Measurements from ENCODE around the gene PADI2. TPM values are rescaled to one million over a fixed set of nuclear protein-coding genes. Genes with fewer than 3 reads are reported as not detected.

The PADI2 gene
- total and polyA plus RNA-seq, 2 donors (not counting 1 experiment from before 2014, with no cell fraction given), result 0.25 to 14.2 TPM

DNA sequence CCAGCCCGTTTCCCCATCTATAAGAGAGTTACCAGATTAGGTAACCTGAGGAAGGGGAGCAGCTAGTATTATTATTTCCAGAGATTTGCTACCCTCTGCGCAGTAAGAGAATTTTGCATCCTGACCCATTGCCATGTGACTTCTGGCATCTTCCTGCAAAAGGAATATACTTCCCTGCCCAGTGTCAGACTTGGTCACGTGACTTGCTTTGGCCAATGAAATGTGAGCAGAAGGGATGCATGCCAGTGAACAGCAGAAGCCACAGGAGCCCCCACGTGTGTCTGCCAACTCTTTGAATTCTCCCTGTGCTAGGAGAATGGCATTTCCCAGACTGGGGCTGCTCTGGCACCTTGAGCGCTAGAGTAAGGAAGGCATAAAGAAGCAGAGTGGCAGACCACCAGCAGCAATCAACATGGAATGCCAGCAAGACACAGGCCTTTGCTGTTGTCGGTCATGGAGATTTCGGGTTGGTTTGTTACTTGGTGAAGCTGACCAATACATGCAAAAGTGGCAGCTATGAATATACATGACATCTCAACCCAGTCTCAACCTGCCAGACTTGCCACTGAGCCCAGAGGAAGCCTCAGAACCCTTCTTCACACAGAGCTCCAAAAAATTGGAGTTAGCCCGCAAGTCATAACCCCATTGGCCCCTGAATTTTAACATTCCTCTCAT, 39.0 kb downstream of the PADI2 start:
- TF ChIP-seq EZH2 (IDR thresholded peaks at IDR 0.05; ENCODE audit: borderline replicate concordance, insufficient read depth, low read depth, low read length, poor library complexity, severe bottlenecking), result no peak
- TF ChIP-seq, protein P1, sequence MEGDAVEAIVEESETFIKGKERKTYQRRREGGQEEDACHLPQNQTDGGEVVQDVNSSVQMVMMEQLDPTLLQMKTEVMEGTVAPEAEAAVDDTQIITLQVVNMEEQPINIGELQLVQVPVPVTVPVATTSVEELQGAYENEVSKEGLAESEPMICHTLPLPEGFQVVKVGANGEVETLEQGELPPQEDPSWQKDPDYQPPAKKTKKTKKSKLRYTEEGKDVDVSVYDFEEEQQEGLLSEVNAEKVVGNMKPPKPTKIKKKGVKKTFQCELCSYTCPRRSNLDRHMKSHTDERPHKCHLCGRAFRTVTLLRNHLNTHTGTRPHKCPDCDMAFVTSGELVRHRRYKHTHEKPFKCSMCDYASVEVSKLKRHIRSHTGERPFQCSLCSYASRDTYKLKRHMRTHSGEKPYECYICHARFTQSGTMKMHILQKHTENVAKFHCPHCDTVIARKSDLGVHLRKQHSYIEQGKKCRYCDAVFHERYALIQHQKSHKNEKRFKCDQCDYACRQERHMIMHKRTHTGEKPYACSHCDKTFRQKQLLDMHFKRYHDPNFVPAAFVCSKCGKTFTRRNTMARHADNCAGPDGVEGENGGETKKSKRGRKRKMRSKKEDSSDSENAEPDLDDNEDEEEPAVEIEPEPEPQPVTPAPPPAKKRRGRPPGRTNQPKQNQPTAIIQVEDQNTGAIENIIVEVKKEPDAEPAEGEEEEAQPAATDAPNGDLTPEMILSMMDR (IDR thresholded peaks at IDR 0.05), result no peak
- H3K4me3 ChIP-seq (ENCODE audit: control extremely low read depth in 1 of 5, extremely low read depth in 1 of 5, insufficient read depth in 1 of 5, low read depth in 2 of 5, low read length in 4 of 5), result no peak overlapping the region
- Mint-ChIP-seq H3K4me3 (no peak overlapping the region), H3K27ac (no peak overlapping the region), H3K9me3 (ENCODE audit: insufficient read depth) (no peaks in the 10 kb centered on the region), H3K4me1 (no peaks in the 10 kb centered on the region), H3K27me3 (peaks cover 15% of the 10 kb centered on the region)
- 83% methylated on average over 4 of the region's 8 CpGs for whole genome bisulfite sequencing (ENCODE audit: insufficient coverage)
- no peaks in the 10 kb centered on the region for H3K79me2 ChIP-seq (ENCODE audit: control insufficient read depth, insufficient read depth, low read length)
- H3K9me3 ChIP-seq (ENCODE audit: control extremely low read depth in 1 of 3, control insufficient read depth in 2 of 3, insufficient read depth in 1 of 3, low read length in 2 of 3), result peaks cover 0 to 11% (median 2%) of the 10 kb centered on the region in 3 donors
- ATAC-seq (ENCODE audit: low read depth) (no peak), DNase-seq (no peak)
- H3K27me3 ChIP-seq (replicated peaks in 1 of 4; ENCODE audit: control extremely low read depth in 1 of 4, control insufficient read depth in 3 of 4, insufficient read depth in 4 of 4, low read length in 3 of 4), result no peaks in the 10 kb centered on the region
- H3K4me2 ChIP-seq (replicated peaks; ENCODE audit: low read depth, low read length, poor library complexity, severe bottlenecking), result no peak overlapping the region
- no peak overlapping the region for H3K9ac ChIP-seq (ENCODE audit: low read length)
- no peaks in the 10 kb centered on the region for H4K20me1 ChIP-seq (ENCODE audit: control insufficient read depth, insufficient read depth, low read length, poor library complexity, severe bottlenecking)
- no peak overlapping the region for H3K27ac ChIP-seq (ENCODE audit: low read length in 2 of 2)
- ChIA-PET POLR2A (no interaction called here), CTCF (no interaction called here)
- no peak overlapping the region for H2AFZ ChIP-seq (ENCODE audit: insufficient read depth, low read depth, low read length, poor library complexity, severe bottlenecking)
- intact Hi-C loops (cut with micrococcal nuclease), result no loop called here
- H3K36me3 ChIP-seq (replicated peaks in 1 of 2; ENCODE audit: control extremely low read depth in 1 of 2, control insufficient read depth in 1 of 2, extremely low read depth in 1 of 2, insufficient read depth in 2 of 2, low read length in 1 of 2), result no peaks in the 10 kb centered on the region
- H3K4me1 ChIP-seq (ENCODE audit: control insufficient read depth in 2 of 2, insufficient read depth in 2 of 2, low read length in 2 of 2), result no peaks in the 10 kb centered on the region

DNA sequence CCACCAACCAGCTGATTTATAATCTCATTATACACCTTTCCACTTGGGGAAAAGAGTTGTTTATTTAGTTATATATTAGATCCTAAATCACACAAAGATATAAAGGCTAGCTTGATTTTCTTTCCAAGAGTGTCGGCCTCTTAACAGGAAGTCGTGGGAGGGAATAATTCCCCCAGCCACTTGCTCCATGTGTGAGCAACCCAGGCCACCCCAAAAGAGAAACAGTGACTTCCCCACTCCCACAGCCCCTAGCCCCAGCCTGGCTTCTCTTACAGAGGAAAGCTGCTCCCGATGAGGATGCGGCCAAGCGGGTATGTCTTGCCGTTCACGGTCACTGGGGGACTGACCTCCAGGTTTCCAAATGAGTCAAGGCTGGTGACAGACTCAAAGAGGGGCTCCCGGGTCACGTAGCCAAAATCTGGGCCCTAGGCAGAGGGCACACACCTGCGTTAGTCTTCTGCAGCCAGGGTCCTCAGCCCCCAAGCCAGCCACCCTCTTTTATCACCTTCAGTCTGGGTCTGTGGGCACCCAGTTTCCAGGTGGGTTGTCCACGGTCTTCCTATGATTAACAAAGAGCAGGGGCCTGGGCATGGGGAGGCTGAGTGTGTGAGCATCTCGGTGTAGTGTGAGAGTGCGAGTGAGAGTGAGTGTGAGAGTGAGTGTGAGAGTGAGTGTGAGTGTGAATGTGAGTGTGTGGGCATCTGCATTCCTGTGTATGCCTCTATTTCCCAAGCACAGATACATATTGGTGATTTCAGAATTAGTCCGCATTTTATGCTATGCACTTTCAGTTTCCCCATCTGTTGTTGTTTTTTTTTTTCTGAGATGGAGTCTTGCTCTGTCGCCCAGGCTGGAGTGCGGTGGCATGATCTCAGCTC, 40.0 kb downstream of the PADI2 start:
- CTCF ChIA-PET, result no interaction called here
- Mint-ChIP-seq H3K27me3 (peaks cover 6% of the 10 kb centered on the region), H3K4me1 (no peaks in the 10 kb centered on the region), H3K27ac (no peak overlapping the region), H3K9me3 (ENCODE audit: insufficient read depth) (no peaks in the 10 kb centered on the region), H3K4me3 (no peak overlapping the region)
- WGBS (ENCODE audit: insufficient coverage), result 80% methylated on average over 12 of the region's 16 CpGs
- POLR2A ChIA-PET, result no interaction called here
- H3K36me3 ChIP-seq (replicated peaks in 1 of 2; ENCODE audit: control extremely low read depth in 1 of 2, control insufficient read depth in 1 of 2, extremely low read depth in 1 of 2, insufficient read depth in 2 of 2, low read length in 1 of 2), result no peaks in the 10 kb centered on the region
- peaks cover 0 to 11% (median 2%) of the 10 kb centered on the region in 3 donors for H3K9me3 ChIP-seq (ENCODE audit: control extremely low read depth in 1 of 3, control insufficient read depth in 2 of 3, insufficient read depth in 1 of 3, low read length in 2 of 3)
- ATAC-seq (ENCODE audit: low read depth) (no peak), DNase-seq (no peak)
- no peak overlapping the region for H2AFZ ChIP-seq (ENCODE audit: insufficient read depth, low read depth, low read length, poor library complexity, severe bottlenecking)
- H3K4me1 ChIP-seq (ENCODE audit: control insufficient read depth in 2 of 2, insufficient read depth in 2 of 2, low read length in 2 of 2), result no peaks in the 10 kb centered on the region
- TF ChIP-seq, protein P1 (IDR thresholded peaks at IDR 0.05), result no peak
- TF ChIP-seq EZH2 (IDR thresholded peaks at IDR 0.05; ENCODE audit: borderline replicate concordance, insufficient read depth, low read depth, low read length, poor library complexity, severe bottlenecking), result no peak
- H3K4me2 ChIP-seq (replicated peaks; ENCODE audit: low read depth, low read length, poor library complexity, severe bottlenecking), result no peak overlapping the region
- H3K79me2 ChIP-seq (ENCODE audit: control insufficient read depth, insufficient read depth, low read length), result no peaks in the 10 kb centered on the region
- no peaks in the 10 kb centered on the region for H4K20me1 ChIP-seq (ENCODE audit: control insufficient read depth, insufficient read depth, low read length, poor library complexity, severe bottlenecking)
- H3K27me3 ChIP-seq (replicated peaks in 1 of 4; ENCODE audit: control extremely low read depth in 1 of 4, control insufficient read depth in 3 of 4, insufficient read depth in 4 of 4, low read length in 3 of 4), result no peaks in the 10 kb centered on the region
- intact Hi-C loops (cut with micrococcal nuclease), result no loop called here
- no peak overlapping the region for H3K9ac ChIP-seq (ENCODE audit: low read length)
- H3K27ac ChIP-seq (ENCODE audit: low read length in 2 of 2), result no peak overlapping the region
- H3K4me3 ChIP-seq (ENCODE audit: control extremely low read depth in 1 of 5, extremely low read depth in 1 of 5, insufficient read depth in 1 of 5, low read depth in 2 of 5, low read length in 4 of 5), result no peak overlapping the region

Data from B cell (primary cell).